ENCODE data around the gene RGR.
A peak's percentile ranks its signal among the peaks of the same experiment; 100 is the strongest.
"Not testable (repeated sequence)": the region's sequence is repeated elsewhere in the genome, so short reads cannot be mapped to it uniquely, and the experiment has no call there.

Gene RGR

GRCh38 chr10:84265418-84265817 lies 20.6 kb downstream of the RGR start:
- no peak overlapping the region for H3K27ac ChIP-seq (ENCODE audit: poor library complexity, severe bottlenecking)
- H3K4me3 ChIP-seq (ENCODE audit: severe bottlenecking), result no peak overlapping the region
- peaks cover 3% of the 10 kb centered on the region for H3K27me3 ChIP-seq (ENCODE audit: insufficient read depth, poor library complexity, severe bottlenecking)
- no peaks in the 10 kb centered on the region for H3K36me3 ChIP-seq (ENCODE audit: low read depth)
- DNase-seq (ENCODE audit: low spot score), result no peak
- ATAC-seq (ENCODE audit: low read depth), result no peak
- H3K4me1 ChIP-seq (ENCODE audit: insufficient read depth, poor library complexity, severe bottlenecking), result peaks cover 10% of the 10 kb centered on the region
- TF ChIP-seq CTCF (IDR thresholded peaks at IDR 0.05; ENCODE audit: poor library complexity, severe bottlenecking), result no peak
- no peaks in the 10 kb centered on the region for H3K9me3 ChIP-seq (ENCODE audit: severe bottlenecking)

- DNase-seq (ENCODE audit: low spot score), result no peak
- Histone ChIP-seq H3K9me3 (ENCODE audit: severe bottlenecking) (no peaks in the 10 kb centered on the region), H3K4me1 (ENCODE audit: insufficient read depth, poor library complexity, severe bottlenecking) (peaks cover 11% of the 10 kb centered on the region), H3K4me3 (ENCODE audit: severe bottlenecking) (no peak overlapping the region), H3K27ac (ENCODE audit: poor library complexity, severe bottlenecking) (no peak overlapping the region), H3K36me3 (ENCODE audit: low read depth) (no peaks in the 10 kb centered on the region), H3K27me3 (ENCODE audit: insufficient read depth, poor library complexity, severe bottlenecking) (peaks cover 3% of the 10 kb centered on the region)
- peak; percentile 3 for TF ChIP-seq CTCF (IDR thresholded peaks at IDR 0.05; ENCODE audit: poor library complexity, severe bottlenecking)
- no peak for ATAC-seq (ENCODE audit: low read depth)
Observed at GRCh38 chr10:84267503-84268126, 22.8 kb downstream of the RGR start.

GRCh38 chr10:84269162-84269561 lies 24.3 kb downstream of the RGR start:
- Histone ChIP-seq H3K4me1 (ENCODE audit: insufficient read depth, poor library complexity, severe bottlenecking) (peaks cover 11% of the 10 kb centered on the region), H3K4me3 (ENCODE audit: severe bottlenecking) (no peak overlapping the region), H3K36me3 (ENCODE audit: low read depth) (no peaks in the 10 kb centered on the region), H3K9me3 (ENCODE audit: severe bottlenecking) (no peaks in the 10 kb centered on the region), H3K27me3 (ENCODE audit: insufficient read depth, poor library complexity, severe bottlenecking) (peaks cover 2% of the 10 kb centered on the region), H3K27ac (ENCODE audit: poor library complexity, severe bottlenecking) (no peak overlapping the region)
- ATAC-seq (ENCODE audit: low read depth), result no peak
- DNase-seq (ENCODE audit: low spot score), result no peak
- TF ChIP-seq CTCF (IDR thresholded peaks at IDR 0.05; ENCODE audit: poor library complexity, severe bottlenecking), result no peak

DNA sequence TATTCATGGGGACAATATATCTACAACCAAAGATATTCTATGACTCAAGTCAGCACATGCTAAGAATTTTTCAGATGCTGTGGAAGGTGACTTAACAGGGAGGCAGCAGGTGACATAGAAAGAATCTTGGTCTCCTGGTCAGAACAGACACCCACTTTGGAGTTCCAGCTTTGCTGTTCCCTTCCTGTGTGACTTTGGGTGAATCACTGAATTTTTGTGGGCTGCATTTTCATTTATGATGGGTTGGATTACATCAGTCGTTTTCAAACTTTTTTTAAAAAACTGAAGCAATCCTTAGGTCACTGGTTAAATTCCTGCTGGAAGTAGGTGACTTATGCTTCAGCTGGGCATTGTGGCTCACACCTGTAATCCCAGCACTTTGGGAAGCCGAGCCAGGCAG lies 24.9 kb downstream of the RGR start:
- Histone ChIP-seq H3K36me3 (ENCODE audit: low read depth) (no peaks in the 10 kb centered on the region), H3K4me1 (ENCODE audit: insufficient read depth, poor library complexity, severe bottlenecking) (peaks cover 11% of the 10 kb centered on the region), H3K4me3 (ENCODE audit: severe bottlenecking) (no peak overlapping the region), H3K27ac (ENCODE audit: poor library complexity, severe bottlenecking) (no peak overlapping the region), H3K27me3 (ENCODE audit: insufficient read depth, poor library complexity, severe bottlenecking) (no peaks in the 10 kb centered on the region), H3K9me3 (ENCODE audit: severe bottlenecking) (no peaks in the 10 kb centered on the region)
- ATAC-seq (ENCODE audit: low read depth) (peak; percentile 80), DNase-seq (ENCODE audit: low spot score) (no peak)
- TF ChIP-seq CTCF (IDR thresholded peaks at IDR 0.05; ENCODE audit: poor library complexity, severe bottlenecking), result no peak

DNA sequence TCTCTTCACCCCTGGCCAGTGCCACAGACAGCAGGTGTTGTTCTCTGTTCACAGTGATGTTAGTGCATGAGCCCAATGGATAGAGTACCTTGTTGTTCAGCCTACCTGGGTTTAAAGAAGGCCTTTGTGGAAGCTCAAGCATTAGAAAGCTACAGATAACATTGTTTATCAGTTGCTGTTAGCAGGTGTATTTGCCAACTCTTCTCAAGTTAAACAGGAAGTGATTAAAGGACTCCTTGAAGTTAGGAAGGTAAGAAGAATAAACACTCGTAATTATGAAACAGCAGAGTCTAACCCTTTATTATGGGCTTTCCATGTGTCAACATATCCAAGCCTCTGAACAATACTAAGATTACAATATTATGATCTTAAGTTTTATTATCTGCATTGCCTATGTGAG lies 25.9 kb downstream of the RGR start:
- Histone ChIP-seq H3K27ac (ENCODE audit: poor library complexity, severe bottlenecking) (no peak overlapping the region), H3K4me1 (ENCODE audit: insufficient read depth, poor library complexity, severe bottlenecking) (peaks cover 11% of the 10 kb centered on the region), H3K36me3 (ENCODE audit: low read depth) (no peaks in the 10 kb centered on the region), H3K4me3 (ENCODE audit: severe bottlenecking) (no peak overlapping the region), H3K27me3 (ENCODE audit: insufficient read depth, poor library complexity, severe bottlenecking) (no peaks in the 10 kb centered on the region), H3K9me3 (ENCODE audit: severe bottlenecking) (no peaks in the 10 kb centered on the region)
- TF ChIP-seq CTCF (IDR thresholded peaks at IDR 0.05; ENCODE audit: poor library complexity, severe bottlenecking), result no peak
- no peak for ATAC-seq (ENCODE audit: low read depth)
- DNase-seq (ENCODE audit: low spot score), result no peak

GRCh38 chr10:84279876-84280475 lies 35.1 kb downstream of the RGR start:
- H3K36me3 ChIP-seq (ENCODE audit: low read depth); H3K27ac ChIP-seq (ENCODE audit: poor library complexity, severe bottlenecking); H3K27me3 ChIP-seq (ENCODE audit: insufficient read depth, poor library complexity, severe bottlenecking); DNase-seq (ENCODE audit: low spot score); H3K4me1 ChIP-seq (ENCODE audit: insufficient read depth, poor library complexity, severe bottlenecking); ATAC-seq (ENCODE audit: low read depth); H3K9me3 ChIP-seq (ENCODE audit: severe bottlenecking); H3K4me3 ChIP-seq (ENCODE audit: severe bottlenecking): not testable (repeated sequence)
